ENCODE results near the gene MROH7.

Gene MROH7

DNA sequence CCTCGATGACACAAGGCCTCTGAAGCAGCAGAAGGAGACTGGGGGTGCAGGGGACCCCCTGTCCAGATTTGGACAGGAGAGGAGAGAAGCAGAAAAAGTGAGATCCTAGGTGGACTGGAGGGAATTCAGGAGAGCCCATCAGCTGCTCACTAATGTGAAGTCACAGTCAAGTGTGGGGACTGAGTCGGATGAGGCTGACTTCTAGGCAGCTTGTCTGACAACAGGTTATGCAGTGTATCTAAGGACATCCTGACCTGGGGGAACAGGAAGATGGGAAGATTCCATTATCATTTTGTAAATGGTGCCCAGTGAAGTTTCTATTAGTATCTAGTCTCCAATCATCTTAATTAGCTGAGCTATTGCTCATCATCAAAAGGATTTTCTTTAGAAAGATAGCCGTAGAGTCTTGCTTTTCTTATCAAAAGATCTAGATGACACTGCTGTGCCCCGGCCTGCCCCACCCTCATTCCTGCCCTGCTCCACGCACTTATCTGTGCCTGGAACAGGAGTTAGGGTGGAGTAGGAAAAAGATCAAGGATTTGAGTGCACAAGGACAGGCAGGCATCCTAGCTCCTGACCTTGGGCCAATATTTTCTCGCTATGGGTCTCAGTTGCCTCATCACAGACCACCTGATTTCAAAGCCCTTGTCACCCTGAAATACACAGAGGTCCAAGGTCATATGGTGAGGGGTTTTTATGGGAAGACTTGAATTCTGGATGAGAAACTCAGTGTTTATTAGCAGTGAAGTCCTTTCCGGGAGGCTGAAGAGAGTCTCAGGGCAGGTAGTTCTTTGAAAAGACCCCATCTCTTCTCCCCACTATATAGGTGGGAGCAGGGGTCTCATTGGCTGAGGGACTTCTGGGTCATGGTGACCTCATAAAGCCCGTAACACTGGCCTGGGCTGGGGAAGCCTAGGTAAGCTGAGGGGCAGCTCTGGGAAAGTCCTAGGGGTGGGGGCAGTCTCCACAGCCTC lies at the start of gene MROH7:
Gene MROH7 (plus strand): TSS at position 924 of the 974 bp plus-strand sequence. CDS start 11,141 bp downstream, outside the sequence.
- no peak for DNase-seq

- no peak for DNase-seq
These were observed 47.9 kb upstream of the MROH7 start for GRCh38 chr1:54593571-54594160.

- no peak for DNase-seq
These were observed 47.1 kb upstream of the MROH7 start for GRCh38 chr1:54594463-54594862.

DNA sequence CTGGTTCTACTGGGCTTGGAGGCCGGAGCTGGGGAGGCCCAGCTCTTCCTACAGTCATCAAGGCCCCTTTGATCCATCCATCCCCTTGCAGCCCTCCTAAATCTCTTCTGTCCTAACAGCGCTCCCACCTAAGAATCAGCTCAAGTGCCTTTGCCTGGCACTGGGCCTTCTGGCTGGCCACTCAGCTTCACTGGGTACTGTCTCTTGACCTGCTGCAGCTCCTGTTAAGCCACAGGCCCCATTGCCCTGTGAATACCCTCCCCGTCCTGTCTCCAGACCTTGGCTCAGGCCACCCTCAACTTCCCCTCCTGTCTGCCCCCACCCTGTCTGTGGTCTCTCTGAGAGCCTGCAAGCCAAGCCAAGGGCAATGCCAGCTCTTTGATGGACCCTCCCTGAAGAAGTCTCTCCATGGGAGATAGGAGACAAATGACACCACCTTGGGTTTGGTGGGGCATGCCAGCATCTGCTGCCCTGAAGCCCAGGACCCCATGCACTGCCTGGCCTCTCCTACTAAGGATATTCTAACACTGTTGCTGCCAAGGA lies 45.6 kb upstream of the MROH7 start:
- DNase-seq = no peak

- DNase-seq = no peak
These were observed 44.8 kb upstream of the MROH7 start for GRCh38 chr1:54596756-54597155.

DNA sequence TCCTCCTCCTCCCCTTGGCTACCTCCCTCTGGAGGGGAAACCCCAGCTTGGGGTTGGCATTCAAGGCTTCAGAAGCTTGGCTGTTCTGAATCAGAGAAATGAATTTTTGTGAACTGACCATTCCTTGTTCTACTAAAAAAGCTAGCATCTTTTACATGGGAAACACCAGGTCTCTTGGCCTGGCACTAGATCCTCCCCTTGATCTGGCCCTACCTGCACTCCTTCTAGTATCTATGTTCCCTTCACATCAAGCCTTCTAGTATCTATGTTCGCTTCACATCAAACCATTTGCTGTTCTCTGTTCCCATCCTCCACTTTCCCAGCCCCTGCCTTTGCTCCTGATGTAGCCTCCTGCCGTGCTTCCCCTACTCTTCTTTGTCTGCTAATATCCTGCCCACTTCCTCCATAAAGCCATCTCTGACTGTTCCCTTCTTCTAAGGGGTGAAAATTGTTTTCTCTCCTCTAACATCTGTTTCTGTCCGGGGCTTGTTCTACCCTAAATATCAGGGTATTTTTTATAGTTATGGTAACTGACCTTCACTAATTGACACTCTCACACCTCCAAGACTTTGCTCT lies 44.0 kb upstream of the MROH7 start:
- DNase-seq = no peak

DNA sequence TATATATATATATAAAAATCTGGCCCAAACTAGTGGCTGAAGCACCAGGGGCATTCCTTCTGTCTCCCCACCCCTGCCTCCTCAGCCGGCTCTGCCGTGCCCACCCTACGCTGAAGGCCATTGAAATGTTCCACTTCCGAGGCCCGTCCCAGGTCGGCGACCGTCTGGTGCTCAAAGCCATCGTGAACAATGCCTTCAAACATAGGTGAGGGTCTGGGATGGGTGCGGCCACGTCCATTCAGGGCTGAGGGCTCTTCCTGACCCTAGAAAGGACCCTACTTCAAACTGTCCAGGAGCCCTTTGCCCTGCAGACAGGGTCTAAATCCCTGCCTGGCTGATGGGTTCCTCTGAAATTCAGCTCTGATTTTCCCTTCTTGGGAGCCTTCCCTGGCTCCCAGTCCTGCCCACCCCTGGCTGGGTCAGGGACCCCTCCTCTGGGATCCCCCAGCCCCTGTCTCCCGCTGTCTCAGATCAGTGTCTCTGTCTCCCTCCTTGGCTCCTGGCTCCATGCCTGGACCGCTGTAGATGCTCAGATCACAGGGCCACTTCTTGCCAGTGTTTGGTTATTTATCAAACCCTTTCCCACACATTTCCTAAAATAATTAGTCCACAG lies 42.3 kb upstream of the MROH7 start:
- no peak for DNase-seq

- no peak for DNase-seq
These were observed 40.5 kb upstream of the MROH7 start for GRCh38 chr1:54600947-54601721.

GRCh38 chr1:54601730-54602129 lies 39.9 kb upstream of the MROH7 start:
- DNase-seq = no peak

DNA sequence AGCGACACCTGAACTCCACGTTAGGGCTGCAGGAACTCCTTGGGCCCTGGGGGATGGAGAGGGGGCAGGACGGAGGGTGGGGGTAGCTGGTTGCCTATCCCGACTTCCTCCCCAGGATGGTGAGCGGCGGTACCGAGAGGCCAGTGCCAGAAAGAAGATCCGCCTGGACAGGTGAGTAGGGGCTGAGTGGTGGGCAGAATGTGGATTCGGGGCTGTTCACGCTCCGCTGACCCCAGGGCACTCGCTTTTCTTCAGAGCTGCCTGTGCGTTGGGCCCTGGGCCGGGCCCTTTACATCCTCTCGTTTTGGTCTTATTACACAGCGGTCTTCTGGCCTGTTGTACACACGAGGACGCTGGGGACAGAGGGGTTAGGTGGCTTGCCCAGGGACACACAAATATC lies 39.0 kb upstream of the MROH7 start:
- DNase-seq = no peak

DNA sequence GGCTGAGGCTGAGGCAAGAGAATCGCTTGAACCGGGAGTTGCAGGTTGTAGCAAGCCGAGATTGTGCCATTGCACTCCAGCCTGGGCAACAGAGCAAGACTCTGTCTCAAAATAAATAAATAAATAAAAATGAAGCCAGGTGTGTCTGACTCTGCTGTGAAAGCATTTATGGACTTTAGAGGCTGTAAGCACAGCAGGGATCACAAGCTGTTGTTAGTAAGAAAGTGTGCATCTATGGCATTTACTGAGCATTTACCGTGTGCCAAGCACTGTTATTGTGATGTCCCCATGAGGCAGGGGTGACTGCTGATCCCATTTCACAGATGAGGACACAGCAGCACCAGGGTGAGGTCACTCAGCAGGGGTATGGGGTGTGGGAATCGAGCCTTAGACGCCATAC lies 38.3 kb upstream of the MROH7 start:
- no peak for DNase-seq

DNA sequence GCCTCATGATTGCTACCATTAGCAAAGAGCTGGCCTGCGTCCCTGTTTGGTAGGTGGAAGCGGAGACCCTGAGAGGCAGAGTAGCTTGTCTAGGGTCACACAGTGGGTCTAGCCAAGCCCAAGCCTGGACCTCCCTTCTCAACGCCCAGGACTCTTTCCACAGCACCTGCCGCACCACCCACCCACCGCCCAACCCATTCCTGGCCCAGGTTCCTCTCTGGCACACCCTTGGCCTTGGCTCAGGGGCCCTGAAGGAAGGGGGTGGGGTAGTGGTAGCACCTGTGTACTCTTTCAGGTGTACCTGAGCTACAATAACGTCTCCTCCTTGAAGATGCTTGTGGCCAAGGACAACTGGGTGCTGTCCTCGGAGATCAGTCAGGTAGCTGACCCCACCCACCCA lies 37.5 kb upstream of the MROH7 start:
- DNase-seq = no peak

DNA sequence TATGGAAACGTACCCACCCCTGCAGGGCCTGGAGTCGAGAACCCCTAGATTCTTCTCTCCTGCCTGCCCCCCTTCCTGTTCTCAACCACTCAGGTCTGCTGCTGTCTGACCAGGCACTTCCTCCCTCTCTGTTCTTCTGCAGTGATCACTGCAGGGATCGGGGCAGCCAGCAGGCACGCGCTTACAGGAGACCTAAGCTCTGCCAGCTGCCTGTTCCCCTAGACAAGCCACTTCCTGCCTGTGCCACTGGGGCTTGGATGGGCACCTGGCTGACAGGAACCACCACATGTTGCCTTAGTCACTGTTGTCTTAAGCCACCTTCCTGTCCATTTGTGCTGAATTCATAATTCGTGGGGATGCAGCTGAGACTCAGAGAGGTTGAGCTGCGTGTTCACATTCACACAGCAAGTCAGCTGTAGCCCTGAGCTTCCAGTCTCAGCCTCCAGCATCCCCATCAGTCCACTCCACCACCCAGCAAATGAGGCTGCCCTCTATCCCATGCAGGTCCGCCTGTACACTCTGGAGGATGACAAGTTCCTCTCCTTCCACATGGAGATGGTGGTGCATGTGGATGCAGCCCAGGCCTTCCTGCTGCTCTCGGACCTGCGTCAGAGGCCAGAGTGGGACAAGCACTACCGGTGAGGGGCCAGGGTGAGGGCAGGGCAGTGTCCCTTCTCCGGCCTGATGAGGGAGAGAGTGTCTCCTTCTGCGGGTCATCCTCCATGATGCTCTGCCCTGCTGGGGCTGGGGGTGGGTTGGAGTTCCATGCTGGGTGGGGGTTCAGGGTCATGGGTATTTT lies 36.8 kb upstream of the MROH7 start:
- peak in 4 of 6 experiments; percentile 2 to 45 (median 23) for DNase-seq

DNA sequence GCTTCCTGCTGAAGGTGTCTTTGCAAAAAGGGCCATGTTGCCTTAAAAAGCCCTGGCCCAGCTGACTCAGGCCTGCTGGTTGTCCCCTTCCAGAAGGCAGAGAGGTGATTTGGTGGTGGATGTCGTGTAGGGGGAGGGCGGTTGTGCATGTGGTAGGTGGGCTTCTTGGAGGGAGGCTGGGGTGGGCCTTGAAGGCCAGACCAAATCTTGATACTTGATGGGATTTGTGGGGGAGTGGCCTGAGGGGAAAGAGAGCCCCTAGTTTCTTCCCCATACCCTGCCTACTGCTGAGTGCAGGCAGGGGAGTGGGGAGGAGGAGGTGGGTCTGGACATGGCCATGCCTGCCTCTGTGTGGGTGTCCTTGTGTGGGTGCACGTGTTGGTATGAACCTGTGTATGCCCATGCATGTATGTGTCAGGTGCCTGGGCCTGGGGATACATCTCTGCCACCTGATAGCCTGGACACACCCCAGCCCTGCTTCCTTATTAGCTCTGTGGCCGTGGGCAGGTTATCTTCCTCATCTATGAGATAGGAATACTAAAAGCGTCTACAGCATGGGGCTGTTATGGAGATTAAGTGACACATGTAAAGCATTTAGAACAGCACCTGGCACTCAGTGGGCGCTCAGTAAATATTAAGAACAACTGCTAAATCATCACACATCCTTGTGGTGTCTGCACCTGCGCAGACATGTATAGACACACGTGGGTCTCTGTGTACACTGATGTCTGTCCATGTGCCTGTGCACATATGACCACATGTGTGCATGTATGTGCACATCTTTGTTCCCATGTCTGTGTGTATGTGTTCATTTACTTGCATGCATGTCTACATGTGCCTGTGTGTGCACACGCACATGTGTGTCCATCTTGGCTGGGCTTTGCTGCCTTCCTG lies 35.2 kb upstream of the MROH7 start:
- DNase-seq = no peak

DNA sequence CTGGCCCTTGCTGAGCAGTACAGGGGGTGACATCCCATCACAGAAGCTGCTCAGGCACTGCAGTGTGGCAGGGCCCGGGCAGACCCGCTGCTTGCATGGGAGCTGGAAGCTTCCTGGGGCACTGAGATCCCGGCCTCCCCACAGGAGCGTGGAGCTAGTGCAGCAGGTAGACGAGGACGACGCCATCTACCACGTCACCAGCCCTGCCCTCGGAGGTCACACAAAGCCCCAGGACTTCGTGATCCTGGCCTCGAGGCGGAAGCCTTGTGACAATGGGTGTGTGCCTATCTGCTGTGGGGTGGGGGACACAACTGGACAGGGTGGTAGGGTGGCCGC lies 34.6 kb upstream of the MROH7 start:
- DNase-seq = no peak

DNA sequence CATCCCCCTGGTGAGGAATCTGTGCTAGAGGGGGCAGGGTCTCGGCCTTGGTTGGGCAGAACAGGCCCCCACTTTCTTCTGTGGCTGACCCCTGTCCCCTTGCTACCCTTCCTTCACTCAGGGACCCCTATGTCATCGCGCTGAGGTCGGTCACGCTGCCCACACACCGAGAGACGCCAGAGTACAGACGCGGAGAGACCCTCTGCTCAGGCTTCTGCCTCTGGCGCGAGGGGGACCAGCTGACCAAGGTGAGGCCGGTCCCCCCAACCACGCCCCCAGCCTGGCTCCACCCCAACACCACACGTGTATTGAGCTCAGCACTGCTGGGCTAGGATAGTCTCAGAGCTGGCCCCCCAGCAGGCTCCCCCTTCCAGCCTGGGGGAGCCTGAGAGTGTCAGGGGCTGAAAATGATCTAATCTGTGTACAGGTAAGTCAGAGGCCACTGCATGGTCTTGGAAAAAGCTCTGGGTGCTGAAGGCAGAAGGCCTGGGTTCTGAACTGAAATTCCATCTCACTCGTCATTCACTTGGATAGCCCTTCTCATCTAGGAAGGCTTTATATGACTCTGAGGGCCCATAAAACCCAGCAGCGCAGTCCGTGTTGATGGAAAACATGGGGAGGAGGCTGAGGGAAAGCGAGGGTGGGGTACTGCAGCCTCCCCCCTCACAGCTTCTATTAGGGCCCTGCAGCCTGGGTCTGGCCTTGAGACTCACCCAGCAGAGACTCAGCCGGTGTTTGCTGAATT lies 33.6 kb upstream of the MROH7 start:
- DNase-seq = no peak

GRCh38 chr1:54608566-54609230 lies 32.9 kb upstream of the MROH7 start:
- no peak for DNase-seq

- no peak for DNase-seq
These were observed 32.2 kb upstream of the MROH7 start for GRCh38 chr1:54609301-54609921.

DNA sequence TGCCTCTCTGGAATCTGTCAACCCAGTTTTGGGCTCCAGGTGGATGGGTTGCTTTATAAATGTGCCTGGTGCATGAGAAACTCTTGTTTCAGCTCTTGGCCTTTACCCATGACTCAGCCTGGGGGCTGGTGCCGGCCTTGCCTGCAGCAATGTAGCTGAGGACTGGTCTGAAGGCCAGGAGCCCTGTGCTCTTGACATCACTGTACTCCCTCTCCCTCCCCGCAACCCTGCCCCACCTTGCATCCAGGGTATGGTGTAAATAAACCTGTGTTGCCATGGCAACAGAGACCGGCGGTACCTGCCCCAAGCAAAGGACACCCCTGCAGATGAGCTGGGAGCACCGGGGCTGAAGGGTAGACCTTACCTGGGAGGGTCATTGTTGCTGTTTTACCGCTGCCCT lies 31.5 kb upstream of the MROH7 start:
- no peak for DNase-seq

Data from stimulated activated naive CD4-positive, alpha-beta T cell (primary cell).